SK-N-SH (cell line): ENCODE data around the gene CNEP1R1. TPM values are rescaled to one million over a fixed set of nuclear protein-coding genes. Genes with fewer than 3 reads are reported as not detected.
A peak's percentile ranks its signal among the peaks of the same experiment; 100 is the strongest.

ENCODE experiments used
- CTCF ChIA-PET: fragments of 300-600, 350-600 bp; formaldehyde crosslinking; extraction: SDS; loops from one replicate; lab custom pipeline; 2021; lab: Yijun Ruan, JAX
- POLR2A ChIA-PET: fragments of 350-600 bp; sonication (Branson Sonifier 250); formaldehyde crosslinking; extraction: SDS; loops from one replicate; lab custom pipeline; 2020; ENCODE audit warnings: antibody characterized with exemption, inconsistent platforms; lab: Yijun Ruan, JAX
- DNase-seq: peaks from one replicate; pipeline ENCODE4 v3.0.0; 2012
- H2AFZ ChIP-seq: fragments of 200-600 bp; sonication (generic); 2 replicates; pipeline ENCODE4 v1.8.1; 2016; ENCODE audit warnings: antibody characterized with exemption, mild to moderate bottlenecking, low read depth
- H3F3A ChIP-seq: fragments of 200-600 bp; sonication (generic); replicated peaks from 2 replicates; pipeline ENCODE3; 2016; ENCODE audit warnings: antibody characterized with exemption, mild to moderate bottlenecking; ENCODE audit not compliant: insufficient read depth
- H3K27ac ChIP-seq, 2 experiments: fragments of 200-500 bp in 1 of 2; fragments of 200-600 bp in 1 of 2; sonication (Bioruptor generic) in 1 of 2; sonication (generic), shearing (Covaris generic) in 1 of 2; 2 replicates each; pipeline versions ENCODE4 v1.5.1 to v1.6.1; 2014 to 2016; ENCODE audit warnings: low read depth in 2 of 2, inconsistent platforms in 1 of 2, low read length in 1 of 2, mild to moderate bottlenecking in 1 of 2, mixed read lengths in 1 of 2
- H3K27me3 ChIP-seq: fragments of 200-600 bp; sonication (generic), shearing (Covaris generic); 2 replicates; pipeline ENCODE4 v1.6.1; 2016; ENCODE audit warnings: mixed run types; ENCODE audit not compliant: insufficient read depth
- H3K36me3 ChIP-seq, 2 experiments: fragments of 200-500 bp in 1 of 2; fragments of 200-600 bp in 1 of 2; sonication (Bioruptor generic) in 1 of 2; sonication (generic) in 1 of 2; replicated peaks in 1 of 2; 2 replicates each; pipeline versions ENCODE3 to v1.5.1; 2014 to 2016; ENCODE audit warnings: low read length in 1 of 2, mild to moderate bottlenecking in 1 of 2; ENCODE audit not compliant: insufficient read depth in 2 of 2, control insufficient read depth in 1 of 2
- H3K4me1 ChIP-seq, 2 experiments: fragments of 200-500 bp in 1 of 2; fragments of 200-600 bp in 1 of 2; sonication (Bioruptor generic) in 1 of 2; sonication (generic), shearing (Covaris generic) in 1 of 2; 2 replicates each; pipeline versions ENCODE4 v1.5.1 to v1.6.1; 2014 to 2016; ENCODE audit warnings: low read depth in 1 of 2, low read length in 1 of 2, mixed run types in 1 of 2; ENCODE audit not compliant: insufficient read depth in 2 of 2, control insufficient read depth in 1 of 2
- H3K4me2 ChIP-seq: fragments of 200-600 bp; sonication (generic), shearing (Covaris generic); 2 replicates; pipeline ENCODE4 v1.6.1; 2017; ENCODE audit warnings: mixed run types
- H3K4me3 ChIP-seq, 2 experiments: fragments of 200-500 bp in 1 of 2; fragments of 200-600 bp in 1 of 2; sonication (Bioruptor generic) in 1 of 2; sonication (generic), shearing (Covaris generic) in 1 of 2; 2 replicates each; pipeline versions ENCODE4 v1.5.1 to v1.8.1; 2014 to 2016; ENCODE audit warnings: low read depth in 2 of 2, inconsistent platforms in 1 of 2, low read length in 1 of 2, mild to moderate bottlenecking in 1 of 2, mixed read lengths in 1 of 2, moderate library complexity in 1 of 2
- H3K79me2 ChIP-seq: fragments of 200-600 bp; sonication (generic); 2 replicates; pipeline ENCODE4 v1.8.1; 2017; ENCODE audit warnings: mild to moderate bottlenecking; ENCODE audit not compliant: insufficient read depth
- H3K9ac ChIP-seq: fragments of 200-600 bp; sonication (generic); 2 replicates; pipeline ENCODE4 v1.6.1; 2017; ENCODE audit warnings: mixed run types
- H3K9me2 ChIP-seq: fragments of 200-600 bp; sonication (generic); 2 replicates; pipeline ENCODE4 v1.6.1; 2017; ENCODE audit warnings: mixed run types
- H3K9me3 ChIP-seq: fragments of 200-600 bp; sonication (generic); 2 replicates; pipeline ENCODE4 v1.6.1; 2017; ENCODE audit warnings: mixed run types, mild to moderate bottlenecking, moderate library complexity
- H4K20me1 ChIP-seq: fragments of 200-600 bp; sonication (generic); 2 replicates; pipeline ENCODE4 v1.6.1; 2017; ENCODE audit warnings: mild to moderate bottlenecking, mixed run types; ENCODE audit not compliant: insufficient read depth
- CHD2 ChIP-seq: fragments of 150-350 bp; IDR thresholded peaks from 2 replicates; pipeline ENCODE4 v1.6.1; 2018; ENCODE audit warnings: low read length; ENCODE audit not compliant: partially characterized antibody
- EP300 ChIP-seq, 2 experiments: IDR thresholded peaks; 2 replicates each; pipeline versions ENCODE4 v1.4.0 to v1.6.1; 2012; ENCODE audit warnings: borderline replicate concordance in 1 of 2, low read depth in 1 of 2, low read length in 1 of 2
- EZH2phosphoT487 ChIP-seq: fragments of 200-600 bp; sonication (generic); IDR thresholded peaks from 2 replicates; pipeline ENCODE4 v1.6.1; 2017; ENCODE audit warnings: low read depth, mixed run types, mild to moderate bottlenecking, antibody characterized with exemption, moderate library complexity, borderline replicate concordance
- FOSL2 ChIP-seq: IDR thresholded peaks from 2 replicates; pipeline ENCODE4 v1.4.0; 2012; ENCODE audit warnings: low read depth, mild to moderate bottlenecking, moderate library complexity, borderline replicate concordance
- JUND ChIP-seq: IDR thresholded peaks from 2 replicates; pipeline ENCODE4 v1.4.0; 2012
- MEF2A ChIP-seq: IDR thresholded peaks from 2 replicates; pipeline ENCODE4 v1.4.0; 2012; ENCODE audit warnings: low read depth, borderline replicate concordance
- NRF1 ChIP-seq: IDR thresholded peaks from 2 replicates; pipeline ENCODE4 v1.6.1; 2012; ENCODE audit warnings: low read depth, mild to moderate bottlenecking, low read length
- RAD21 ChIP-seq: IDR thresholded peaks from 2 replicates; pipeline ENCODE4 v1.6.1; 2012; ENCODE audit warnings: mild to moderate bottlenecking, low read length
- RCOR1 ChIP-seq: fragments of 150-350 bp; IDR thresholded peaks from 2 replicates; pipeline ENCODE4 v1.6.1; 2017; ENCODE audit warnings: antibody characterized with exemption, low read length
- REST ChIP-seq: IDR thresholded peaks from 2 replicates; pipeline ENCODE4 v1.6.1; 2012; ENCODE audit warnings: mild to moderate bottlenecking, low read depth, low read length, moderate library complexity
- SMC3 ChIP-seq: IDR thresholded peaks from 2 replicates; pipeline ENCODE4 v1.6.1; 2012; ENCODE audit warnings: low read depth, low read length, improper control_type of control experiment
- TCF12 ChIP-seq: IDR thresholded peaks from 2 replicates; pipeline ENCODE4 v1.4.0; 2012
- TEAD4 ChIP-seq: IDR thresholded peaks from 2 replicates; pipeline ENCODE4 v1.4.0; 2012; ENCODE audit warnings: mild to moderate bottlenecking, borderline replicate concordance; ENCODE audit not compliant: insufficient read depth
- USF1 ChIP-seq: IDR thresholded peaks from 2 replicates; pipeline ENCODE4 v1.4.0; 2012; ENCODE audit warnings: low read depth, borderline replicate concordance
- YY1 ChIP-seq: IDR thresholded peaks from 2 replicates; pipeline ENCODE4 v1.4.0; 2012; ENCODE audit warnings: low read depth, mild to moderate bottlenecking
- ZBTB33 ChIP-seq: IDR thresholded peaks from 2 replicates; pipeline ENCODE4 v1.4.0; 2012; ENCODE audit warnings: low read depth, borderline replicate concordance
- WGBS: methylation state at CpG from one replicate; pipeline ENCODE4 v1.1.6; 2017; ENCODE audit warnings: low lambda C conversion rate; 5-methylcytosine and 5-hydroxymethylcytosine counted together
- polyA plus RNA-seq, 3 experiments: library from polyadenylated mRNA; depleted of rRNA; stranded (reverse); fragments of >200 nt; gene quantifications; 2 replicates each; pipeline ENCODE4 v1.2.3, GENCODE V29; 2012
- TF ChIP-seq, protein P1 (sequence below): IDR thresholded peaks from 2 replicates; pipeline ENCODE4; 2012
- TF ChIP-seq, protein P2 (sequence below): fragments of 150-350 bp; IDR thresholded peaks from 2 replicates; pipeline ENCODE4 v1.6.1; 2016; ENCODE audit warnings: mild to moderate bottlenecking, low read depth, low read length

The CNEP1R1 gene
- polyA plus RNA-seq, 1 of the 3 experiments (the other 2 are of a cell fraction), result 19.2 TPM

- no peak for TF ChIP-seq REST
- TF ChIP-seq TEAD4, result no peak
- TF ChIP-seq, all 33 proteins: peak for 0
These were observed 22.8 kb downstream of the CNEP1R1 start (continued) for GRCh38 chr16:50047864-50048263.

DNA sequence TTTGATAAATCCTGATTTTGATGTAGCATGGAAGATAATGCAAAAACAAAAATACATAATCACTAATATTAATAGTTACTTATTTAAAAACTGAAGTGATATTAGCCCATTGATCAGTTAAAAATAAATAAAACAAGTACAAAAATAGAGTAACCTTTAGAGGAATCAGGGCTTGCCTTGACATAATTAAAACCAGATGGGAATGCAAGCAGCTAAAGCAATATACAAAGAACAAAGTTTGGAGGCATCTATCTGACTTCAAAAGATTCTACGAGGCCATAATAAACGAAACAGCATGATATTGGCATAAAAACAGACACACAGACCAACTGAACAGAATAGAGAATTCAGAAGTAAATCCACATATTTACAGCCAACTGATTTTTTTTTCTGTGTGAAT, 25.8 kb downstream of the CNEP1R1 start:
- TF ChIP-seq TCF12 (peak; percentile 65), NRF1 (no peak)
- Histone ChIP-seq H2AFZ (peak overlapping the region; percentile 46; the same call in 1 of the 2 replicates), H4K20me1 (no peaks in the 10 kb centered on the region), H3K4me3 (no peak overlapping the region), H3K27ac (no peak overlapping the region), H3K36me3 (no peaks in the 10 kb centered on the region), H3F3A (no peaks in the 10 kb centered on the region), H3K4me1 (no peaks in the 10 kb centered on the region), H3K4me2 (no peak overlapping the region), H3K9me3 (no peaks in the 10 kb centered on the region), H3K9me2 (no peaks in the 10 kb centered on the region), H3K27me3 (no peaks in the 10 kb centered on the region), H3K9ac (no peak overlapping the region), H3K79me2 (no peaks in the 10 kb centered on the region)
- no peak for DNase-seq
- CTCF ChIA-PET, result no interaction called here
- WGBS, result 14% methylated on average over 2 of the region's 2 CpGs
- POLR2A ChIA-PET, result no interaction called here

DNA sequence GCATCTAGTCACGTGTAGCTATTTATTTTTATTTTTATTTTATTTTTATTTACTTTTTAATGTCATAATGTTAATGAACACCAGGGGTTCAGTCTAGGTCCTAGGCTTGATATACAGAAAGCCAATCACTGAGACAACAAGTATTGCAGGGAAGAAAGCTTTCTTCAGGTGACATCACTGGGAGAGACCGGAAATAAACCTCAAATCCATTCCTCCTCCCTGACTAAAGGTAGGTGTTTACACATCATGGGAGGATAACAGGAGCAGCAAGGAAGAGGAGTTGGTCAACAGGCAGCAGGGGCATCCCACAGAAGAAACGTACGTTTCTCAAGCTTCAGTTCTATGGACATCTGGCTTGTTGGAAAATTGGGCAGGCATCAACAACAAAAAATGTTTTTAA, 31.2 kb downstream of the CNEP1R1 start:
- H4K20me1 ChIP-seq, result no peaks in the 10 kb centered on the region
- no peaks in the 10 kb centered on the region for H3F3A ChIP-seq
- H2AFZ ChIP-seq, result no peak overlapping the region
- WGBS, result 84% methylated on average over 4 of the region's 4 CpGs
- H3K79me2 ChIP-seq, result no peaks in the 10 kb centered on the region
- no peak overlapping the region for H3K9ac ChIP-seq
- no peaks in the 10 kb centered on the region for H3K4me1 ChIP-seq
- H3K4me3 ChIP-seq, result no peak overlapping the region
- H3K9me3 ChIP-seq, result no peaks in the 10 kb centered on the region
- no peak overlapping the region for H3K27ac ChIP-seq
- H3K27me3 ChIP-seq, result no peaks in the 10 kb centered on the region
- no peaks in the 10 kb centered on the region for H3K9me2 ChIP-seq
- ChIA-PET POLR2A (no interaction called here), CTCF (interaction anchor here (1.3 kb wide), 1 partner anchor 31 kb away, joined by 5 read pairs; the partner anchor contains the start of gene CNEP1R1)
- no peak overlapping the region for H3K4me2 ChIP-seq
- no peaks in the 10 kb centered on the region for H3K36me3 ChIP-seq
- no peak for DNase-seq
- TF ChIP-seq NRF1 (no peak), ZBTB33 (no peak), TEAD4 (no peak), JUND (no peak), RAD21 (no peak), SMC3 (no peak), MEF2A (no peak), YY1 (no peak), FOSL2 (no peak), EZH2phosphoT487 (no peak), CHD2 (no peak), EP300 (IDR thresholded peaks at IDR 0.05; ENCODE audit: borderline replicate concordance in 1 of 2, low read depth in 1 of 2, low read length in 1 of 2) (no peak), USF1 (no peak), RCOR1 (no peak)
- TF ChIP-seq, protein P1, sequence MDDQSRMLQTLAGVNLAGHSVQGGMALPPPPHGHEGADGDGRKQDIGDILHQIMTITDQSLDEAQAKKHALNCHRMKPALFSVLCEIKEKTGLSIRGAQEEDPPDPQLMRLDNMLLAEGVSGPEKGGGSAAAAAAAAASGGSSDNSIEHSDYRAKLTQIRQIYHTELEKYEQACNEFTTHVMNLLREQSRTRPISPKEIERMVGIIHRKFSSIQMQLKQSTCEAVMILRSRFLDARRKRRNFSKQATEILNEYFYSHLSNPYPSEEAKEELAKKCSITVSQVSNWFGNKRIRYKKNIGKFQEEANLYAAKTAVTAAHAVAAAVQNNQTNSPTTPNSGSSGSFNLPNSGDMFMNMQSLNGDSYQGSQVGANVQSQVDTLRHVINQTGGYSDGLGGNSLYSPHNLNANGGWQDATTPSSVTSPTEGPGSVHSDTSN, result no peak
- TF ChIP-seq, protein P2, sequence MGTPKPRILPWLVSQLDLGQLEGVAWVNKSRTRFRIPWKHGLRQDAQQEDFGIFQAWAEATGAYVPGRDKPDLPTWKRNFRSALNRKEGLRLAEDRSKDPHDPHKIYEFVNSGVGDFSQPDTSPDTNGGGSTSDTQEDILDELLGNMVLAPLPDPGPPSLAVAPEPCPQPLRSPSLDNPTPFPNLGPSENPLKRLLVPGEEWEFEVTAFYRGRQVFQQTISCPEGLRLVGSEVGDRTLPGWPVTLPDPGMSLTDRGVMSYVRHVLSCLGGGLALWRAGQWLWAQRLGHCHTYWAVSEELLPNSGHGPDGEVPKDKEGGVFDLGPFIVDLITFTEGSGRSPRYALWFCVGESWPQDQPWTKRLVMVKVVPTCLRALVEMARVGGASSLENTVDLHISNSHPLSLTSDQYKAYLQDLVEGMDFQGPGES, result no peak
